Measurements from ENCODE around the gene MYO5C. TPM values are rescaled to one million over a fixed set of nuclear protein-coding genes. Genes with fewer than 3 reads are reported as not detected.

Gene MYO5C
- total RNA-seq, 3 donors from 2014 or later: 16.6 to 71.3 (median 51.5) TPM

- peak in 1 of 2 donors; percentile 24 for DNase-seq (ENCODE audit: low spot score in 2 of 2)
- TF ChIP-seq POLR2A (IDR thresholded peaks at IDR 0.05): no peak
- peak in 2 of 3 donors; percentile 33 to 39 for TF ChIP-seq CTCF (IDR thresholded peaks at IDR 0.05)
- no peaks in the 10 kb centered on the region for H3K9me3 ChIP-seq
- no peaks in the 10 kb centered on the region for H3K27me3 ChIP-seq
- no peak overlapping the region for H3K4me3 ChIP-seq
- H3K4me1 ChIP-seq: no peaks in the 10 kb centered on the region
- intact Hi-C loops (cut with DNase I; ENCODE audit: low total_unique reads): no loop called here
- no peak overlapping the region for H3K27ac ChIP-seq
- no peaks in the 10 kb centered on the region for H3K36me3 ChIP-seq
Measured at GRCh38 chr15:52331490-52332240, 36.1 kb upstream of the MYO5C start.

- H3K4me1 ChIP-seq: no peaks in the 10 kb centered on the region
- H3K36me3 ChIP-seq: no peaks in the 10 kb centered on the region
- H3K4me3 ChIP-seq: no peak overlapping the region
- no peak overlapping the region for H3K27ac ChIP-seq
- DNase-seq (ENCODE audit: low spot score in 2 of 2): no peak
- no peaks in the 10 kb centered on the region for H3K27me3 ChIP-seq
- intact Hi-C loops (cut with DNase I; ENCODE audit: low total_unique reads): no loop called here
- TF ChIP-seq POLR2AphosphoS5 (IDR thresholded peaks at IDR 0.05) (no peak), POLR2A (IDR thresholded peaks at IDR 0.05) (no peak), CTCF (IDR thresholded peaks at IDR 0.05) (no peak)
- no peaks in the 10 kb centered on the region for H3K9me3 ChIP-seq
Measured at GRCh38 chr15:52329987-52330386, 34.4 kb upstream of the MYO5C start.

GRCh38 chr15:52329150-52329549 lies 33.5 kb upstream of the MYO5C start:
- no peak overlapping the region for H3K27ac ChIP-seq
- no peak overlapping the region for H3K4me3 ChIP-seq
- intact Hi-C loops (cut with DNase I; ENCODE audit: low total_unique reads): no loop called here
- H3K9me3 ChIP-seq: no peaks in the 10 kb centered on the region
- DNase-seq (ENCODE audit: low spot score in 2 of 2): no peak
- TF ChIP-seq POLR2A (IDR thresholded peaks at IDR 0.05): no peak
- TF ChIP-seq CTCF (IDR thresholded peaks at IDR 0.05): no peak
- no peak for TF ChIP-seq POLR2AphosphoS5 (IDR thresholded peaks at IDR 0.05)
- H3K4me1 ChIP-seq: no peaks in the 10 kb centered on the region
- H3K36me3 ChIP-seq: no peaks in the 10 kb centered on the region
- no peaks in the 10 kb centered on the region for H3K27me3 ChIP-seq

- intact Hi-C loops (cut with DNase I; ENCODE audit: low total_unique reads): no loop called here
- Histone ChIP-seq H3K27ac (no peak overlapping the region), H3K4me1 (no peaks in the 10 kb centered on the region), H3K9me3 (no peaks in the 10 kb centered on the region), H3K4me3 (no peak overlapping the region), H3K36me3 (no peaks in the 10 kb centered on the region), H3K27me3 (no peaks in the 10 kb centered on the region)
- DNase-seq (ENCODE audit: low spot score in 2 of 2): no peak
- TF ChIP-seq POLR2AphosphoS5 (IDR thresholded peaks at IDR 0.05) (no peak), CTCF (IDR thresholded peaks at IDR 0.05) (no peak)
Measured at GRCh38 chr15:52328680-52329079, 33.1 kb upstream of the MYO5C start.

GRCh38 chr15:52326756-52327155 lies 31.2 kb upstream of the MYO5C start:
- H3K9me3 ChIP-seq: no peaks in the 10 kb centered on the region
- DNase-seq (ENCODE audit: low spot score in 2 of 2): no peak
- H3K27me3 ChIP-seq: no peaks in the 10 kb centered on the region
- intact Hi-C loops (cut with DNase I; ENCODE audit: low total_unique reads): no loop called here
- H3K4me1 ChIP-seq: no peaks in the 10 kb centered on the region
- TF ChIP-seq CTCF (IDR thresholded peaks at IDR 0.05) (no peak), POLR2AphosphoS5 (IDR thresholded peaks at IDR 0.05) (no peak), POLR2A (IDR thresholded peaks at IDR 0.05) (no peak)
- H3K4me3 ChIP-seq: no peak overlapping the region
- H3K36me3 ChIP-seq: no peaks in the 10 kb centered on the region
- no peak overlapping the region for H3K27ac ChIP-seq

Data from breast epithelium (tissue), 4 donors.